ENCODE measurements around the gene TCFL5. TPM values are rescaled to one million over a fixed set of nuclear protein-coding genes. Genes with fewer than 3 reads are reported as not detected.

TCFL5 gene
- total and polyA plus RNA-seq, 2 experiments from 2014 or later = 1.7 to 18.5 TPM

DNA sequence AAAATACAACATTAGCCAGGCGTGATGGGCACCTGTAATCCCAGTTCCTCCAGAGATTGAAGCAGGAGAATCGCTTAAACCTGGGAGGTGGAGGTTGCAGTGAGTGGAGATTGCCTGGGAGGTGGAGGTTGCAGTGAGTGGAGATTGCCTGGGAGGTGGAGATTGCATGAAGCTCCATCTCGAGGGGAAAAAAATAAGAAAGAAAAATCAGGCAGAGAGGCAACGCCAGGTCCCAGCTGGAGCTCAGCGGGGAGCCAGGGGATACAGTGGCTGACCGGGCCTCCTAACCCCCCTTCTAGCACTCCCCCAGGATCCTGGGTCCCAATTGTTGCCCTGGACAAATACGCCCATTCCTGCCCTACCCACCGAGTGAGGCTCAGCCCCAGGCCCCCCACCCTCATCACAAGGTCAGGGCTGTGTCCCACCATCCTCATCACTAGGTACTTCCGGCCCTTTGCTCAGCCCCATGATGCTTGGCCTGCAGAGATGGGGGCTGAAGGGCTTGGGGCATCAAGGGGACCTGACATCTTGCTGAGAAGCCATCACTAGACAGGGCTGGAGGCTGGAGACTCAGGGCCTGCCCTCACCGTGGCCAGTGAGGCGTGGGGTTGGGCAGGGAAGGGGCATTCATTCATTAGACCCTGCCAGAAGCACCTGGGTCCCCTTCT is 55.1 kb downstream of the TCFL5 start:
- no peak for DNase-seq
- H3K4me2 ChIP-seq (ENCODE audit: unreplicated experiment) = peak overlapping the region; percentile 98
- H3K27ac ChIP-seq = no peak overlapping the region
- no peak for TF ChIP-seq EZH2phosphoT487 (IDR thresholded peaks at IDR 0.05; ENCODE audit: insufficient read depth, low read depth)
- no peak for TF ChIP-seq EZH2 (IDR thresholded peaks at IDR 0.05; ENCODE audit: insufficient read depth, poor library complexity, severe bottlenecking)
- H4K20me1 ChIP-seq (ENCODE audit: insufficient read depth) = no peaks in the 10 kb centered on the region
- H3K79me2 ChIP-seq (ENCODE audit: insufficient read depth) = peaks cover 40% of the 10 kb centered on the region
- H3K9me2 ChIP-seq (ENCODE audit: insufficient read depth) = no peaks in the 10 kb centered on the region
- H3K4me3 ChIP-seq = peak overlapping the region; percentile 89
- peaks cover 14% of the 10 kb centered on the region; the same call in 1 of the 2 replicates for H3F3A ChIP-seq (ENCODE audit: insufficient read depth)
- no peaks in the 10 kb centered on the region for H3K9me3 ChIP-seq (ENCODE audit: low read depth)
- peaks cover 4% of the 10 kb centered on the region; the same call in 1 of the 2 replicates for H3K36me3 ChIP-seq (ENCODE audit: low read depth)
- H3K4me1 ChIP-seq (ENCODE audit: insufficient read depth) = peaks cover 14% of the 10 kb centered on the region
- 78 to 86% methylated on average over 11 of the region's 11 CpGs for WGBS, 2 experiments (ENCODE audit: low coverage in 1 of 2, low lambda C conversion rate in 2 of 2, missing lambda C conversion rate in 2 of 2)
- no peak overlapping the region for H2AFZ ChIP-seq
- no peaks in the 10 kb centered on the region for H3K27me3 ChIP-seq (replicated peaks; ENCODE audit: insufficient read depth)
- H3K9ac ChIP-seq = peak overlapping the region; percentile 83
- in situ Hi-C loops (cut with MboI) = no loop called here

DNA sequence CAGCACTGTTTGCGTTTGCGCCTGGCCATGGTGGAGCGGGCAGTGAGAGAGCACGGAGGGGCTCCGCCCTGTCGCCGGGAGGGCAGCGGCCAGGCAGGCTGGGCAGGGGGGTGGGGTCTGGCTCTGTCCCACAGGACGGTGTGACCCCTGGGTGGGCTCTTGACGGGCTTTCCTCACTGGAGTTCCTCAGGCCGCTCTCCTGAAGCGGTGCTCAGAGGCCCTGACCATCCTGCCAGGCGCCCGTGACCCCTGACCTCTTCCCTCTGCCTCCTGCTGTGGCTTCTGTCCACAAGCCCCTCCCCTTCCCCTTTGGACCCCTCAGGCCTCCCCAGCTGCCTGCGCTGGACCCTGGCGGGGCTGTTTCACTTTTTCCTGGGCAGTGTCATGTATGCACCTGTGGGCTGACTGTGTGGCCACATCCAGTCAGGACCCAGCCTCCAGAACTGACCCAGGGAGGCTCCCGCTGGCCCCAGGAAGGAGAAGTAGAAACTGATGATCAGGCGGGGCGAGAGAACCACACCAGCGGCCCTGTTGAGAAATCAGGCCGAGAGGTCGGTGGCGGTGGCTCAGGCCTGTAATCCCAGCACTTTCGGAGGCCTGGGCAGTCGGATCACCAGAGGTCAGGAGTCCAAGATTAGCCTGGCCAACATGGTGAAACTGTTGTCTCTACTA is 55.8 kb downstream of the TCFL5 start:
- peak overlapping the region; percentile 83 for H3K9ac ChIP-seq
- peaks cover 14% of the 10 kb centered on the region for H3K4me1 ChIP-seq (ENCODE audit: insufficient read depth)
- H3K27ac ChIP-seq = no peak overlapping the region
- H3K9me2 ChIP-seq (ENCODE audit: insufficient read depth) = no peaks in the 10 kb centered on the region
- no peak overlapping the region for H2AFZ ChIP-seq
- in situ Hi-C loops (cut with MboI) = no loop called here
- DNase-seq = no peak
- H3K4me3 ChIP-seq = peak overlapping the region; percentile 89
- 29 to 33% methylated on average over 24 of the region's 25 CpGs for whole genome bisulfite sequencing, 2 experiments (ENCODE audit: low coverage in 1 of 2, low lambda C conversion rate in 2 of 2, missing lambda C conversion rate in 2 of 2)
- peak overlapping the region; percentile 98 for H3K4me2 ChIP-seq (ENCODE audit: unreplicated experiment)
- H3K36me3 ChIP-seq (ENCODE audit: low read depth) = peaks cover 4% of the 10 kb centered on the region; the same call in 1 of the 2 replicates
- TF ChIP-seq EZH2phosphoT487 (IDR thresholded peaks at IDR 0.05; ENCODE audit: insufficient read depth, low read depth) (no peak), EZH2 (IDR thresholded peaks at IDR 0.05; ENCODE audit: insufficient read depth, poor library complexity, severe bottlenecking) (no peak)
- H3K27me3 ChIP-seq (replicated peaks; ENCODE audit: insufficient read depth) = no peaks in the 10 kb centered on the region
- H4K20me1 ChIP-seq (ENCODE audit: insufficient read depth) = no peaks in the 10 kb centered on the region
- peaks cover 40% of the 10 kb centered on the region for H3K79me2 ChIP-seq (ENCODE audit: insufficient read depth)
- H3K9me3 ChIP-seq (ENCODE audit: low read depth) = no peaks in the 10 kb centered on the region
- peaks cover 14% of the 10 kb centered on the region; the same call in 1 of the 2 replicates for H3F3A ChIP-seq (ENCODE audit: insufficient read depth)

DNA sequence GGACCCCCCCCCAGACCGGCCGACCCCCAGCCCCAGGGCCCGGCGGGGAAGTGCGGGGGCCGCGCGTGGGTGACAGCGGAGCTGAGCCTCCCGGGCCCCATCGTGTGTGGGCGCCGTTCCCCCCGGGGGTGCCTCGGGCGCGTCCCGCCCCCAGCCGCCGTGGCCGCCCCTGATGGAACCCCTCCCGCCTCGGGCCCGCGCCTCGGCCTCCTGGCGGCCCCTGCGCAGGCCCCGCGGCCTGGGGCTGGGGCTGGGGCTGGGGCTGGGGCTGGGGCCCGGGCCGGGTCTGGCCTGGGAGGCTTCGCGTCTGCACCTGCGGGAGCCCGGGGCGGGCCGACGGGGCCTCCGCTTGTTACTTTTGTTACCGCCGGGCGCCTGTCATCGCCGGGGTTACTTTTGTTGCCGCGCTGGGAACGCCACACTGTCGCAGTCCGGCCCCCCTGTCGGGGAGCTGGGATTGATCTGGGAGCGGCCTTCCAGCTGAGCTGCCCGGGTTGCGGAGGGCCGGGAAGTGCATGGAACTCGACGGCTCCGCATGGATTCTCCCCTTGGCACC is 56.4 kb downstream of the TCFL5 start:
- in situ Hi-C loops (cut with MboI) = no loop called here
- peak; percentile 58 for DNase-seq

DNA sequence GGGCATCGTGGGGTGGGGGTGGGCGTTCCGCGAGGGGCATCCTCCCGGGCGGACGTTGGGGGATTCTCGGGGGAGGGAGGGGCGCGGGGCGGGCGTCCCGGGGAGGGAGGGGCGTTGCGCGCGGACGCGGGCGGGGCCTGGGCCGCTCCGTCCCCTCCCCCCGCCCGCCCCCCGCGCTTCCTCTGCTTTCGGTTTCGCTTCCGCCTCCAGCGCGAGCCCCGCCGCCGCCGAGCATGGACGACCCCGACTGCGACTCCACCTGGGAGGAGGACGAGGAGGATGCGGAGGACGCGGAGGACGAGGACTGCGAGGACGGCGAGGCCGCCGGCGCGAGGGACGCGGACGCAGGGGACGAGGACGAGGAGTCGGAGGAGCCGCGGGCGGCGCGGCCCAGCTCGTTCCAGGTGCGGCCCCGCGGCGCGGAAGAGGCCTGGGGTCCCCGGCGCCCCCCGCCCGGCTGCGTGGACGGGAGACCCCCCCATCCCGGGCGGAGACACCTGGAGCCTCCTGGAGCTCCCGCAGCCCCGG is 56.9 kb downstream of the TCFL5 start, which contains the start of gene OGFR:
OGFR (plus strand) TSS at position 209 of the 528 bp plus-strand sequence; CDS start at position 234, 25 bp downstream.
- DNase-seq = peak; percentile 74
- Histone ChIP-seq H3K36me3 (ENCODE audit: low read depth) (peaks cover 7% of the 10 kb centered on the region; the same call in 1 of the 2 replicates), H3K4me1 (ENCODE audit: insufficient read depth) (peaks cover 14% of the 10 kb centered on the region), H3K4me2 (ENCODE audit: unreplicated experiment) (peak within 1 kb of the TSS; percentile 98), H3F3A (ENCODE audit: insufficient read depth) (peaks cover 25% of the 10 kb centered on the region; the same call in 1 of the 2 replicates), H3K4me3 (peak within 1 kb of the TSS; percentile 89), H3K9me2 (ENCODE audit: insufficient read depth) (no peaks in the 10 kb centered on the region), H3K27ac (0 out of 2 replicates have a peak within 1 kb of the TSS, but pooled peaks have one; percentile 19), H4K20me1 (ENCODE audit: insufficient read depth) (no peaks in the 10 kb centered on the region), H3K79me2 (ENCODE audit: insufficient read depth) (peaks cover 40% of the 10 kb centered on the region), H3K9ac (peak within 1 kb of the TSS; percentile 83), H3K9me3 (ENCODE audit: low read depth) (no peaks in the 10 kb centered on the region), H2AFZ (peak within 1 kb of the TSS; percentile 74), H3K27me3 (replicated peaks; ENCODE audit: insufficient read depth) (no peaks in the 10 kb centered on the region)
- in situ Hi-C loops (cut with MboI) = no loop called here
- TF ChIP-seq EZH2phosphoT487 (IDR thresholded peaks at IDR 0.05; ENCODE audit: insufficient read depth, low read depth) = no peak
- TF ChIP-seq EZH2 (IDR thresholded peaks at IDR 0.05; ENCODE audit: insufficient read depth, poor library complexity, severe bottlenecking) = no peak
- 0 to 1% methylated on average over 15 to 37 of the region's 77 CpGs for WGBS, 2 experiments (ENCODE audit: low coverage in 1 of 2, low lambda C conversion rate in 2 of 2, missing lambda C conversion rate in 2 of 2)

More for the DNA sequence above, 56.4 kb downstream of the TCFL5 start:
- H3K79me2 ChIP-seq (ENCODE audit: insufficient read depth) = peaks cover 40% of the 10 kb centered on the region
- no peaks in the 10 kb centered on the region for H4K20me1 ChIP-seq (ENCODE audit: insufficient read depth)
- 0 out of 2 replicates have a peak overlapping the region, but pooled peaks have one; percentile 19 for H3K27ac ChIP-seq
- peaks cover 14% of the 10 kb centered on the region for H3K4me1 ChIP-seq (ENCODE audit: insufficient read depth)
- 0 to 2% methylated on average over 22 to 29 of the region's 58 CpGs for WGBS, 2 experiments (ENCODE audit: low coverage in 1 of 2, low lambda C conversion rate in 2 of 2, missing lambda C conversion rate in 2 of 2)
- no peaks in the 10 kb centered on the region for H3K9me3 ChIP-seq (ENCODE audit: low read depth)
- TF ChIP-seq EZH2 (IDR thresholded peaks at IDR 0.05; ENCODE audit: insufficient read depth, poor library complexity, severe bottlenecking) = no peak
- TF ChIP-seq EZH2phosphoT487 (IDR thresholded peaks at IDR 0.05; ENCODE audit: insufficient read depth, low read depth) = no peak
- peak overlapping the region; percentile 98 for H3K4me2 ChIP-seq (ENCODE audit: unreplicated experiment)
- H3K9ac ChIP-seq = peak overlapping the region; percentile 83
- H2AFZ ChIP-seq = peak overlapping the region; percentile 46; the same call in 1 of the 2 replicates
- peaks cover 5% of the 10 kb centered on the region; the same call in 1 of the 2 replicates for H3K36me3 ChIP-seq (ENCODE audit: low read depth)
- peaks cover 19% of the 10 kb centered on the region; the same call in 1 of the 2 replicates for H3F3A ChIP-seq (ENCODE audit: insufficient read depth)
- H3K27me3 ChIP-seq (replicated peaks; ENCODE audit: insufficient read depth) = no peaks in the 10 kb centered on the region
- H3K4me3 ChIP-seq = peak overlapping the region; percentile 89
- H3K9me2 ChIP-seq (ENCODE audit: insufficient read depth) = no peaks in the 10 kb centered on the region

Data from GM23248 (cell line).